ENCODE results near the gene ZNF726.
"Not testable (repeated sequence)": the region's sequence is repeated elsewhere in the genome, so short reads cannot be mapped to it uniquely, and the experiment has no call there.

The ZNF726 gene

GRCh38 chr19:23969630-23970029 is 54.9 kb downstream of the ZNF726 start:
- H3K4me1 ChIP-seq (ENCODE audit: low read depth, poor library complexity, severe bottlenecking): no peaks in the 10 kb centered on the region
- H3K36me3 ChIP-seq (ENCODE audit: insufficient read depth): no peaks in the 10 kb centered on the region
- no peak overlapping the region for H2AFZ ChIP-seq (ENCODE audit: low read depth)
- no peak overlapping the region for H3K4me2 ChIP-seq
- H4K20me1 ChIP-seq (ENCODE audit: insufficient read depth): no peaks in the 10 kb centered on the region
- H3K9ac ChIP-seq: no peak overlapping the region
- no peaks in the 10 kb centered on the region for H3K27me3 ChIP-seq (ENCODE audit: insufficient read depth, low read depth)
- H3K4me3 ChIP-seq (IDR thresholded peaks at IDR 0.05; ENCODE audit: insufficient read depth, low read depth, low read length): no peak overlapping the region
- no peak overlapping the region for H3K27ac ChIP-seq
- no peaks in the 10 kb centered on the region for H3K79me2 ChIP-seq (ENCODE audit: insufficient read depth, low read depth)
- no peak for TF ChIP-seq CTCF (conservative IDR thresholded peaks at IDR 0.05; ENCODE audit: low read depth, low read length)

GRCh38 chr19:23971598-23971997 is 56.9 kb downstream of the ZNF726 start:
- no peaks in the 10 kb centered on the region for H3K4me1 ChIP-seq (ENCODE audit: low read depth, poor library complexity, severe bottlenecking)

GRCh38 chr19:23972161-23972560 is 57.5 kb downstream of the ZNF726 start:
- no peak overlapping the region for H3K9ac ChIP-seq
- no peaks in the 10 kb centered on the region for H3K36me3 ChIP-seq (ENCODE audit: insufficient read depth)
- H3K27me3 ChIP-seq (ENCODE audit: insufficient read depth, low read depth): no peaks in the 10 kb centered on the region
- H3K4me1 ChIP-seq (ENCODE audit: low read depth, poor library complexity, severe bottlenecking): no peaks in the 10 kb centered on the region
- H3K4me2 ChIP-seq: no peak overlapping the region
- no peak overlapping the region for H3K4me3 ChIP-seq (IDR thresholded peaks at IDR 0.05; ENCODE audit: insufficient read depth, low read depth, low read length)
- H2AFZ ChIP-seq (ENCODE audit: low read depth): no peak overlapping the region
- no peak overlapping the region for H3K27ac ChIP-seq
- no peaks in the 10 kb centered on the region for H3K79me2 ChIP-seq (ENCODE audit: insufficient read depth, low read depth)
- no peaks in the 10 kb centered on the region for H4K20me1 ChIP-seq (ENCODE audit: insufficient read depth)
- TF ChIP-seq CTCF (conservative IDR thresholded peaks at IDR 0.05; ENCODE audit: low read depth, low read length): no peak

More at GRCh38 chr19:23971598-23971997, 56.9 kb downstream of the ZNF726 start:
- Histone ChIP-seq H3K36me3 (ENCODE audit: insufficient read depth) (no peaks in the 10 kb centered on the region), H3K79me2 (ENCODE audit: insufficient read depth, low read depth) (no peaks in the 10 kb centered on the region), H3K27me3 (ENCODE audit: insufficient read depth, low read depth) (no peaks in the 10 kb centered on the region), H3K9ac (no peak overlapping the region), H2AFZ (ENCODE audit: low read depth) (no peak overlapping the region), H4K20me1 (ENCODE audit: insufficient read depth) (no peaks in the 10 kb centered on the region), H3K4me2 (no peak overlapping the region), H3K4me3 (IDR thresholded peaks at IDR 0.05; ENCODE audit: insufficient read depth, low read depth, low read length) (no peak overlapping the region), H3K27ac (no peak overlapping the region)
- TF ChIP-seq CTCF (conservative IDR thresholded peaks at IDR 0.05; ENCODE audit: low read depth, low read length): no peak

GRCh38 chr19:23974941-23975340 is 60.3 kb downstream of the ZNF726 start:
- no peak for TF ChIP-seq CTCF (conservative IDR thresholded peaks at IDR 0.05; ENCODE audit: low read depth, low read length)
- Histone ChIP-seq H3K79me2 (ENCODE audit: insufficient read depth, low read depth) (no peaks in the 10 kb centered on the region), H3K27ac (no peak overlapping the region), H3K36me3 (ENCODE audit: insufficient read depth) (no peaks in the 10 kb centered on the region), H2AFZ (ENCODE audit: low read depth) (no peak overlapping the region), H4K20me1 (ENCODE audit: insufficient read depth) (no peaks in the 10 kb centered on the region), H3K4me3 (IDR thresholded peaks at IDR 0.05; ENCODE audit: insufficient read depth, low read depth, low read length) (no peak overlapping the region), H3K9ac (no peak overlapping the region), H3K4me2 (no peak overlapping the region), H3K27me3 (ENCODE audit: insufficient read depth, low read depth) (no peaks in the 10 kb centered on the region), H3K4me1 (ENCODE audit: low read depth, poor library complexity, severe bottlenecking) (no peaks in the 10 kb centered on the region)

GRCh38 chr19:23976631-23977030 is 61.9 kb downstream of the ZNF726 start:
- H3K27ac ChIP-seq; H3K4me2 ChIP-seq; H3K27me3 ChIP-seq (ENCODE audit: insufficient read depth, low read depth); H3K79me2 ChIP-seq (ENCODE audit: insufficient read depth, low read depth); H4K20me1 ChIP-seq (ENCODE audit: insufficient read depth); H3K4me1 ChIP-seq (ENCODE audit: low read depth, poor library complexity, severe bottlenecking); H3K36me3 ChIP-seq (ENCODE audit: insufficient read depth); H3K9ac ChIP-seq; H2AFZ ChIP-seq (ENCODE audit: low read depth); H3K4me3 ChIP-seq (IDR thresholded peaks at IDR 0.05; ENCODE audit: insufficient read depth, low read depth, low read length): not testable (repeated sequence)

GRCh38 chr19:23977256-23977655 is 62.6 kb downstream of the ZNF726 start:
- not testable (repeated sequence) for H3K27ac ChIP-seq; H3K4me2 ChIP-seq; H4K20me1 ChIP-seq (ENCODE audit: insufficient read depth); H2AFZ ChIP-seq (ENCODE audit: low read depth); H3K27me3 ChIP-seq (ENCODE audit: insufficient read depth, low read depth); H3K4me3 ChIP-seq (IDR thresholded peaks at IDR 0.05; ENCODE audit: insufficient read depth, low read depth, low read length); H3K4me1 ChIP-seq (ENCODE audit: low read depth, poor library complexity, severe bottlenecking); H3K79me2 ChIP-seq (ENCODE audit: insufficient read depth, low read depth); H3K36me3 ChIP-seq (ENCODE audit: insufficient read depth); H3K9ac ChIP-seq
